CD4-positive, alpha-beta T cell treated with Interleukin-15 for 4 hours (primary cell): Measurements from ENCODE around the gene ANKRD13A.
A peak's percentile ranks its signal among the peaks of the same experiment; 100 is the strongest.
"Not testable (repeated sequence)": the region's sequence is repeated elsewhere in the genome, so short reads cannot be mapped to it uniquely, and the experiment has no call there.

ENCODE experiments used
- DNase-seq: peaks from one replicate; pipeline ENCODE4 v3.0.0-alpha.2; 2020; ENCODE audit warnings: low spot score

Gene ANKRD13A

DNA sequence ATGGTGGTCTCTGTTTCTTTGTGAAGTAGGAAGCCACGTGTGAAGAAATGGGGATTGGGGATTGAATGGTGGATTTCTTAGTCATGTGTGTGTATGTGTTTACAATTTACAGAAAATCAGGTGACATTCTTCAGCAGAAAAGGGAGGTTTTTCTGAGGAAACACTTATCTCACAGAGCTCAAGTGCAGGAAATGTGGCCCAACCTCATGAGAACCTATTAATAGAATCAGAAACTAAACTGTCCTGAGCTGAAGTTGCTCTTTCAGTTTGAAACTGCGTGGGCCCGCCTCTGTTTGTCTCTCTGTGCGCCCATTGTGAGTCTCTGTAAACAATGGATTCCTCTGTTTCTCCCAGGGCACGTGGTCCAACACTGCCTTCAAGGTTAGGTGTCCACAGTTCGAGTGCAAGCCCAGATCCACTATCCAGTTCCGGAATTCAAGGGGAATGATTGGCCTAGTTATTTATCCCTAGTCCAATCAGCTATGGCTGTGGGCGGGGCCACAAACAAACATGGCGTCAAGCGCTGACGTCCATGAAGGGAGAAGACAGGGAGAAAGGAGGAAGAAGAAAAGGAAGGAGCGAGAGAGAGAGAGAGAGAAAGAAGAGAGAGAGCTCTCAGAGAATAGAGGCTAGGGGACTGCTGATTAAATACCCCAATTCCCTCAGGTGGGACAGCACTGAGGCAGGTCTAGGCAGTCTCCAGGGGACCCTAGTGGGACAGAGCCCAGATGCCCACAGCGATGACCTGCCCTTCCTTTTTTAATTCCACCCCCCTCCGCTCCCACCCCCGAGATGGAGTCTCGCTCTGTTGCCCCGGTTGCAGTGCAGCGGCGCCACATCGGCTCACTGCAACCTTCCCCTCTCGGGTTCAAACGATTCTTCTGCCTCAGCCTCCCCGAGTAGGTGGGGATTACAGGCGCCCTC lies 80.5 kb downstream of the ANKRD13A start:
- DNase-seq = peak; percentile 82

DNA sequence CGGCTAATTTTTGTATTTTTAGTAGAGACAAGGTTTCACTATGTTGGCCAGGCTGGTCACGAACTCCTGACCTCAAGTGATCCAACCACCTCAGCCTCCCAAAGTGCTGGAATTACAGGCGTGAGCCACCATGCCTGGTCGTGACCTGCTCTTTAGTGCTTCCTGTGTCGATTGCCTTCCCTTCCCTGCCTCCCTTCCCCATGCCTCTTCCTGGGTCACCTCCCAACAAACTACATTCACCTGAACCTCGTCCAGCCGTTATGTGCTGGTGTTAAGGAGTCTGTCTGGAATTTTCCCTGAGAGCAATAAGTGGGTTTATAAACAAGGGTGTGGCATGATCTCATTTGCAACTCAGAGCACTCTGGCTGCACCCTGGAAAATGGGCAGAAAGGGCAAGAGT lies 81.2 kb downstream of the ANKRD13A start:
- no peak for DNase-seq

DNA sequence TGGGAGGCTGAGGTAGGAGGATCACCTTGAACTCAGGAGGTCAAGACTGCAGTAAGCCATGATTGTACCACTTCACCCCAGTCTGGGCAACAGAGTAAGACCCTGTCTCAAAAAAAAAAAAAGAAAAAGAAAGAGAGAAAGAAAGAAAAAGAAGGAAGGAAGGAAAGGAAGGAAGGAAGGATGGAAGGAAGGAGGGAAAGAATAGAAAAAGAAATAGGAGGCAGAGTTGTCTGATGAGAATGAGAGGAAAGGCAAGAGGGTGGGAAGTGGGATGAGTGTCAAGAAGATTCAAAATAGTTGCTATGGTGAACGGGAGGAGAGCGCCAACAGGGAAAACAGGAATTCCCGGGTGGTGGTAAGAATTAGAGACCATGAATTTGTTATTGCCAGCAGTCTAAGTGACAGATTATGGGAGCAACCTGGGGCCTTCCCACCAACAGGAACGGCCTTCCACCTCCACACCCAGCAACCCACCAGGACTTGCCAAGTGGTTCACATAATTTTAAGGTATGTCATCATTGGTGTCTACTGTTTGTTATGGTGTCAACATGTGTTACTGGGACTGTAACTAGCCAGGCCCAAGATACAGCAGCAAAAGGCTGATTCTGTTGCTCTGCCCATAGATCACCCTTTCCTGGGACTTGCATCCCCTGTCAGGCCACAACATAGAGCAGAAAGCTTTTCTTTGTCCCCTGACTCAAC lies 85.2 kb downstream of the ANKRD13A start:
- DNase-seq = no peak

DNA sequence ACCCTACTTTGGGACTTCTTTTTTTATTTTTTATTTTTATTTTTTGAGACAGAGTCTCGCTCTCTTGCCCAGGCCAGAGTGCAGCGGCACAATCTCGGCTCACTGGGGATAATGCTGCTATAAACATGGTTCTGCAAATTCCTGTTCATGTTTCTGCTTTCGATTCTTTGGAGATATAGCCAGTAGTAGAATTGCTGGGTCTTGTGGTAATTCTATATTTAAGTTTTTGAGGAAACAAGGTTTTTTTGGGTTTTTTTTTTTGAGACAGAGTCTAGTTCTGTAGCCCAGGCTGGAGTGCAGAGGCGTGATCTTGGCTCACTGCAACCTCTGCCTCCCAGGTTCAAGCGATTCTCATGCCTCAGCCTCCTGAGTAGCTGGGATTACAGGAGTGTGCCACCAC lies 89.0 kb downstream of the ANKRD13A start:
- DNase-seq = not testable (repeated sequence)

DNA sequence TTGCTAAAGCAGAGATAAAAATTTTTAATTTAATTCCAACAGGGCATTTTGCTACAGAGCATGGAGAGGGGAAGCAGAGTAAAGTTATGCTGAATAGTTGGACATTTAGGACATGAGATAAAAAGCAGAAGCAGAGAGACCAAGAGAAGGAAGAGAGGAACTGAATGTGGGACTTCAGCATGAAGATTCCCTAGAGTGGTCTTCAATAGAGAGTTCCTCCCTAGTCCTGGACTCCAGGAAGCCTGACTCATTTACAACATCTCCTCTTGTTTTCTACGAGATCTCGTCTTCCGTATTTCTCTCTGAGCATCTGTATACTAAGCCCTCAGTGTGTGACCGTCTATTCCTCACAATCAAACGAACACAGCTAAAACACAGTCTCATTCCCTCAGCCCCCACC lies 89.7 kb downstream of the ANKRD13A start:
- DNase-seq = no peak
